Measurements from ENCODE around the gene SGF29.

DNA sequence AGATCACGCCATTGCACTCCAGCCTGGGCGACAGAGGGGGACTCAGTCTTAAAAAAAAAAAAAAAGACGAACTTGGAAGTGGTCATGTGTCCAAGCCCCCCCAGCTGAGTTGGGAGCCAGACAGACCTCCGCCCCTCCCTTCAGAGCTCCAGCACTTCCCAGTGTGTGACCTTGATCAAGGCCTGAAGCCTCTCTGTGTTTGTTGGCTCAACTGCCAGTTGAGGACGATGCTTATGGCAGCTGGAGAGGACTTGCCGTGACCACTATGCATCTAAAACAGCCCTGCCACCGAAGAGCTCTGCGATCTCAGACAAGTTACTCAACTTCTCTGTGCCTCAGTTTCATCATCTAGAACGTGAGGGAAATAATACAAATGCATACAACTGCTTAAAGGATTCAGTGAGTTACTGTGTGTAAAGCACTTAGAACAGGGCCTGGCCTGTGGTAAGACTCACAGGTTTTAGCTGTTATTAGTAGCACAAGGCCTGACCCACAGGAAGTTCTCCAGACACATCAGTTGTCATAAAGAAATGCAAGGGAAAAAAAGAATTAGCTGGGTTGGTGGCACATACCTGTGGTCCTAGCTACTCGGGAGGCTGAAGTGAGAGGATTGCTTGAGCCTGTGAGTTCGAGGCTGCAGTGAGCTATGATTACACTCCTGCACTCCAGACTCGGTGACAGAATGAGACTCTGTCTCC lies 40.1 kb upstream of the SGF29 start:
- TF ChIP-seq POLR2A (IDR thresholded peaks at IDR 0.05) = no peak
- TF ChIP-seq, protein P1, sequence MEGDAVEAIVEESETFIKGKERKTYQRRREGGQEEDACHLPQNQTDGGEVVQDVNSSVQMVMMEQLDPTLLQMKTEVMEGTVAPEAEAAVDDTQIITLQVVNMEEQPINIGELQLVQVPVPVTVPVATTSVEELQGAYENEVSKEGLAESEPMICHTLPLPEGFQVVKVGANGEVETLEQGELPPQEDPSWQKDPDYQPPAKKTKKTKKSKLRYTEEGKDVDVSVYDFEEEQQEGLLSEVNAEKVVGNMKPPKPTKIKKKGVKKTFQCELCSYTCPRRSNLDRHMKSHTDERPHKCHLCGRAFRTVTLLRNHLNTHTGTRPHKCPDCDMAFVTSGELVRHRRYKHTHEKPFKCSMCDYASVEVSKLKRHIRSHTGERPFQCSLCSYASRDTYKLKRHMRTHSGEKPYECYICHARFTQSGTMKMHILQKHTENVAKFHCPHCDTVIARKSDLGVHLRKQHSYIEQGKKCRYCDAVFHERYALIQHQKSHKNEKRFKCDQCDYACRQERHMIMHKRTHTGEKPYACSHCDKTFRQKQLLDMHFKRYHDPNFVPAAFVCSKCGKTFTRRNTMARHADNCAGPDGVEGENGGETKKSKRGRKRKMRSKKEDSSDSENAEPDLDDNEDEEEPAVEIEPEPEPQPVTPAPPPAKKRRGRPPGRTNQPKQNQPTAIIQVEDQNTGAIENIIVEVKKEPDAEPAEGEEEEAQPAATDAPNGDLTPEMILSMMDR (IDR thresholded peaks at IDR 0.05 in 4 of 5, conservative IDR thresholded peaks at IDR 0.05 in 1 of 5) = no peak

Measured in gastrocnemius medialis (tissue), 4 donors.